ENCODE measurements around the gene HIF1A. TPM values are rescaled to one million over a fixed set of nuclear protein-coding genes. Genes with fewer than 3 reads are reported as not detected.

Gene HIF1A
- total and polyA plus RNA-seq, 2 experiments from 2014 or later = 113 to 242 TPM

GRCh38 chr14:61766151-61766550 lies 70.8 kb downstream of the HIF1A start:
- no peak for ATAC-seq
- Histone ChIP-seq H3K27ac (ENCODE audit: low read depth) (no peak overlapping the region; the same call in 1 of the 2 replicates), H3K79me2 (replicated peaks; ENCODE audit: insufficient read depth) (peaks cover 63% of the 10 kb centered on the region), H3K36me3 (ENCODE audit: insufficient read depth) (peaks cover 24% of the 10 kb centered on the region; the same call in 1 of the 2 replicates), H3K4me3 (peak overlapping the region; percentile 79; the same call in 1 of the 2 replicates), H3K9me2 (ENCODE audit: insufficient read depth) (no peaks in the 10 kb centered on the region), H4K20me1 (replicated peaks; ENCODE audit: insufficient read depth) (no peaks in the 10 kb centered on the region; the same call in 1 of the 2 replicates), H3K27me3 (ENCODE audit: insufficient read depth) (no peaks in the 10 kb centered on the region), H3K4me1 (ENCODE audit: insufficient read depth) (peaks cover 25% of the 10 kb centered on the region), H2AFZ (no peak overlapping the region), H3K4me2 (peak overlapping the region; percentile 85), H3F3A (replicated peaks; ENCODE audit: low read depth) (no peaks in the 10 kb centered on the region)
- no peak overlapping the region for H3K4me3 Mint-ChIP-seq
- H3K4me1 Mint-ChIP-seq = peaks cover 31% of the 10 kb centered on the region
- no peak overlapping the region; the same call in 1 of the 2 replicates for H3K27ac Mint-ChIP-seq
- peaks cover 37% of the 10 kb centered on the region for H3K36me3 Mint-ChIP-seq (ENCODE audit: low read depth)
- DNase-seq (ENCODE audit: low spot score) = no peak
- no peaks in the 10 kb centered on the region for H3K9me3 Mint-ChIP-seq
- TF ChIP-seq REST (IDR thresholded peaks at IDR 0.05; ENCODE audit: unreplicated experiment) (no peak), CTCF (conservative IDR thresholded peaks at IDR 0.05; ENCODE audit: low read depth in 2 of 2) (no peak), POLR2AphosphoS5 (IDR thresholded peaks at IDR 0.05; ENCODE audit: low read depth) (no peak), EZH2phosphoT487 (IDR thresholded peaks at IDR 0.05; ENCODE audit: unreplicated experiment) (no peak), NANOG (IDR thresholded peaks at IDR 0.05; ENCODE audit: borderline replicate concordance) (no peak), STAT1 (IDR thresholded peaks at IDR 0.05; ENCODE audit: unreplicated experiment) (no peak), EZH2 (IDR thresholded peaks at IDR 0.05; ENCODE audit: low read depth, unreplicated experiment) (no peak), ETS1 (IDR thresholded peaks at IDR 0.05) (no peak), ZNF114 (CRISPR knock-in tag; IDR thresholded peaks at IDR 0.05) (no peak), ZNF462 (CRISPR knock-in tag; IDR thresholded peaks at IDR 0.05) (no peak), ZNF331 (CRISPR knock-in tag; IDR thresholded peaks at IDR 0.05; ENCODE audit: low read depth) (no peak), CREB1 (CRISPR knock-in tag; IDR thresholded peaks at IDR 0.05; ENCODE audit: low read depth) (no peak), JUNB (IDR thresholded peaks at IDR 0.05; ENCODE audit: unreplicated experiment) (no peak)
- peaks cover 11% of the 10 kb centered on the region for H3K27me3 Mint-ChIP-seq (ENCODE audit: insufficient read depth, low read depth, poor library complexity)
